GM21737 (cell line): Measurements from ENCODE around the gene CLEC16A.
A peak's percentile ranks its signal among the peaks of the same experiment; 100 is the strongest.

Experiments used
- ATAC-seq: cut with Tn5 transposase; IDR thresholded peaks from one replicate; pipeline ENCODE4 v1.9.1; 2021; ENCODE audit warnings: mild to moderate bottlenecking, moderate library complexity; ENCODE audit not compliant: unreplicated experiment

CLEC16A gene

DNA sequence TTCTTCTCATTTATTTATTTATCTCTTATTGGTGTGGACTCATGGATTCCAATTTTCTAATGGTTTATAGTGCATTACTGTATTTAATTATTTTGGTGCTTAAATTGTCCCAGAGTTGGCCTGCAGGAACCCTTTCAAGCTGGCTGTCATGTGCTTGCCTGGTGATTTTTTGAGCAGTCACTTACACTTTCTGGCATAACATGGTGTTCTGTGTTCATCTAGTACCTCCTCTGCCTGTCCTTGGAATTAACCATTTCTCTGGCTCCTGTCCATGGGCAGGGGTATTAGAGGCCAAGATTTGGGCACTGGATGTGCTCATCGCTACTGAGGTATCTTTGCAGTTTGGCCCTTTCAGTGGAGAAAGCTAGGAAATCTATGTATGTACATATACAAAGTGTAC lies 67.0 kb downstream of the CLEC16A start:
- ATAC-seq, result no peak

DNA sequence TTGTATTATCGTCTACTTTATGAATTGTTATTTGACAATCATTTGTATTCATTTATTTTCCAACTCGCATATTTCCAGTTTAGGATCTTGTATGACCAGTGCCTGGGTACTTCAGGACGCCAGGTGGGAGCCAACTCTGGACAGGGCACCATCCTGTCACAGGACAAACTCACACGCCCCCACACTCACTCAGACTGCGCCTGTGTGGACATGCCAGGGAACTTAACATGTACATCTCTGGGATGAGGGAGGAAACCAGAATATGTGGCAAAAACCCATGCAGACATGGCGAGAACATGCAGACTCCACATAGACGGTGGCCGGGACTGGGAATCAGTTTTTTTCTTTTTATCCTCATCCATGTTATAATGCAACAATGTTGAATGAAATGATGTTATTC lies 68.5 kb downstream of the CLEC16A start:
- no peak for ATAC-seq

DNA sequence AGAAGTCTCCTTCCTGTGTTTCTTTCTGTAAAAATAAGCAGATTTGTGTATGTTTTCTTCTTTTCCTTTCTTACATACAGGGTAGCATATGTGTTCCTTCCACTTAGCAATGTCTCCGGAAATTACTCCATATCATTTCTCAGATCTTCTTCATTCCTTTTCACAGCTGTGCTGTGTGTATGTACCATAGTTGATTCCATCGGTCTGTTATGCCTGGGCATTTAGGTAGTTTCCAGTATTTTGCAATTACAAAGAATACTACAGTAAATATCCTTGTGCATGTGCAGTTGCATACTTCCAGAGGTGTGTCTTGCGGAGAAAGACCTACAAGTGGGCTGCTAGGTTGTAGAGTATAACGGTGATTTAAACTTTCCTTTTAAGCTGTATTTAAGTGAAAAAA lies 69.8 kb downstream of the CLEC16A start:
- ATAC-seq, result no peak

DNA sequence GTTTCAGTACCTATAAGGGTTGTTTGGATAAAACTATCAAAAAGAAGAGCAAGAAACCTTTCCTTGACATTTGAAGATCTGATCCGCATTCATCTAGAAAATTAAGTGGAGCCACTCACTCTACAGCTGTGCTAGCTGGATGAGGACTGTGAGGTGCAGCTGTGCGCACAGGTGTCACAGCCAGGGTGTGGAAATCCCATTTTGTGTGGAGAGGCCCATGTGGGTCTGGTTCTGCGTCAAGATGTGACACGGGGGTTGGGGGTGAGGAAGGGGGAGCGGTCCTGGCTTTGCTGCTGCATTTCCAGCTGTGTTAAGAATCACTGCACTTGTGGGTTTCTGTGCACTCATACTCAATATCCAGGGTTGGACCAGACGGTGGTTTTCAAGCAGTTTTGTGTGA lies 70.7 kb downstream of the CLEC16A start:
- no peak for ATAC-seq

DNA sequence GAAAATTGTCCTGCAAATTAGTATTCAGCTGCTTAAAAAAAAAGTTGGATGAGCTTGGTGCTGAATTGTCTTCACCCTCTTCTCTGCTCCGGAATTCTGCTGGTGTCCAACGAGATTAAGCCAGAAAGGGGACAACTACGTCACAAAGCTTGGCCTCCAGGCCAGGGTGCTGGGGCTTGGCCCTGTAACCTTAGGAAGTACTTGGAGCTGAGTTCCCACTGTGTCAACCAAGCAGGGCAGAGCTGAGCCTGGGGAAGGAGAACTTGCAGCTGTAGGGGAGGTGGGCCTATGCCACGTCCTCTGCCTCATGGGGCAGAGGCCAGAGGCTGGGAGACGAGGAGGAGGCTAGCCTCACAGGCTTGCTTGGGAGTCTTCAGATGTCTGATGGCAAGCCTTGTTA lies 71.2 kb downstream of the CLEC16A start:
- ATAC-seq, result no peak

DNA sequence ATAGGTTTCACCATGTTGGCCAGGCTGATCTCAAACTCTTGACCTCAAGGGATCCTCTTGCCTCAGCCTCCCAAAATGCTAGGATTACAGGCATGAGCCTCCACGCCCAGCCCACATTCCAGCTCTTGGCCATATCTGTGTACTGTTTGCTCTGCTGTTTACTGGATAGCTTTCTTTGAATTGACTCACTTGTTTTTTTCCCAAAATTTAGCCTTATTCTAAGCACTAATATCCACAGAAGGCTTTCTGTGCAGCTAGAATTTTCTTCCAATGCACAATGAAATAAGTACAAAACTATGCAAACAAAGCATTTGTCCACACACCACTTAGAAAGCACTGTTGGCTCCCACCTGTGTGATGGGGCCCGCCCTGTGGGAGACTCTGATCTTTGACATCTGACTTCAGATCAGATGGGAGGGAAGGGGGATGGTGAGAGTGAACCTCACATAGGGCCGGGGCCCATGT lies 72.2 kb downstream of the CLEC16A start:
- no peak for ATAC-seq

DNA sequence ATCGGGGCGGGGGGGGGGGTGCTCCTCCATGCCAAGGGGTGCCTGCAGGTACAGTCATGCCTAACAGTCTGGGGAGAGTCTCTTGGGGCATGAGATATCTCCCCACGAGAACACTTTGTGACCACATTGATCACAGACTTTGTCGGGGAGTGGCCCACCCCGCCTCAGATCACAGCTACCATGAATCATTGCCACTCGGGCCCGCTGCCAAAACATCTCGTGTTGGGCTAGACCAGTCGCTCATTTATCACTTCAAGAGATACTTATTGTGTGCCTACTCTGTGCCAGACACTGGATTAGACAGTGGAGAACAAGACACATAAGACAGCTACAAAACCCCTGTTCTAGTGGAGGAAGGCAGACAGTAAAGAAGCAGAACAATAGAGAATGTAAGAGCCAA lies 72.6 kb downstream of the CLEC16A start:
- ATAC-seq, result no peak

DNA sequence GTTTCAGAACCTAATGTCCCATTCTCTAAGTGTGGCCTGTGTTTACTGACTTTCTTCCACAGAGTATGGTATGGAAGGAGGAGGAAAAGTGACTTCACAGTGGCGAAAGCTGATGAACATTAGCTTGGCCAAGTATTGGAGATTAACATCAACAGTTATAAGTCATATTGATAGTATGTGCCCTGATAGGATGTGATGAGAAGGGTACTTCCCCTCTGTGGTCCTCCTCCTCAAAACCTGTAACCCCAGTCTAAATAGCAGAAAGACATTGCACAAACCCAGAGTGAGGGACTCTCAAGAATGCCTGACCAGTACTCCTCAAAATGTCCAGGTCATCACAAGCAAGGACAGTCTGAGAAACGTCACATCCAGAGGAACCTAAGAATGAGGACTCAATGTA lies 73.1 kb downstream of the CLEC16A start:
- no peak for ATAC-seq

DNA sequence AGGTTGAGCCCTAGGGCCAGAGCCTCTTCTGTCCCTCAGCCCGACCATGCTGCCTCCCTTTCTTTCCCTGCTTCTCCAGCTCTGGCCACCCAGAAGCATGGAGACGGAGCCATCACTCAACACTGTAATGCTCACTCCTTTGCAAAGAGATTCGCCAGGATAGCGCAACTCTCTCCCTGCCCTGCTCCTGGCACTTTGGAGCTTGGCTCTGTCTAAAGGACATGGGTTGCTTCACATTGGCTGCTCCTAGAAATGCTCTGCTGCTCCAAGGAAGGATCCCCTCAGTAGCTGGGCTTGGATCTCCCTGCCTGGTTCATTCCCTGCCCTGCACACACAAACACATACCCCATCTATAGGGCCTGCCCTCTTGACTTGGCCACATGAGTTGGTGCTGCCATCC lies 76.0 kb downstream of the CLEC16A start:
- ATAC-seq, result no peak

DNA sequence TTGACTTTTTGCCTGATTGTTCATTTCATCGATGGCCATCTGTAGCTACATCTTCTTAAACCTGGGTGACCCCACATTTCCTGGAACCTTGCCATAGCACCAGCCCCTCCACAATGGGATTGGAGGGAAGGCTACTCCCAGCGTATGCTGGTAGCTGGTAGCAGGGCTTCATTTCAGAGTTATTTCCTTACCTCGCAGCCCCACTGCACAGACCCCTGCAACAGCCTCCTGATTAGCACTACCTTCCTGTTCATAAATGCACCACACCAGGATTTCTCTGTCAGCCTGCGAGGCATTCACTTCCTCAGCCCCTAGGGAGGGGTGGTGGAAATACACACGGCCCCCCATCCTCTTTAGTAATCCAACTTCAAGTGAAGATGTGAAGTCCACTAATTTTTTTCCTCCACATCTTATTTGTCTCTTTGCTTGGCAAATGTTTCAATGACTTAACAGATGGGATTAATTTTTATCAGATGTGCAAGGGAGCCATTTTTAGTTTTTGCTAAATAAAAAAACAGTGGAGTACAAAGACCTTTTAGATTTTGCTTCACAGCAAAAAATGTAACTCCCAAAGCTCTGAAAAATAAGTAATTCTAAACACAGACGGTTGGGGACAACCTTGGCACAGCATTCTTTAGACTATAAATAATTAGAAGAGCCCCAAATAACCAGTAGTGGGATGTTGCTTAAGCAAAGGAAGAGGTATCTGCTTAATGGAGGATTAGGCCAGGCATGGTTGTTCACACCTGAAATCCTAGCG lies 76.6 kb downstream of the CLEC16A start:
- ATAC-seq, result no peak

DNA sequence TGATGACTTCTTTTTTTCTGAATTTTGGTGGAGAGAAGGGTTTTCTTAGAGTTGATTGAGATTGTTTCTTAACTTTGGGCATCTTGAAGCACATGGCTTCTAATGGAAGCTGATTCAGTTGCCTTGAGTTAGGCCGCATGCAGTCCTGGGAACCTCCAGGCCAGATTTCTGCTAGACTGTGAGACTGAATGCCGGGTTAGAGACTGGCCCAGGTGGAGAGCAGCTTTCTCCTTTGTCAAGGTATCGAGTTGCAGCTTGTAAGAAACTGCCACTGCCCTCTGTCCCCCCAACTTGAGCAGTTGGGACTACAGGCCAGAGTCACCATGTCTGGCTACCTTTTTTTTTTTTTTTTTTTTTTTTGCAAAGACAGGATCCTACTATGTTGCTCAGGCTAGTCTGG lies 77.6 kb downstream of the CLEC16A start:
- no peak for ATAC-seq

DNA sequence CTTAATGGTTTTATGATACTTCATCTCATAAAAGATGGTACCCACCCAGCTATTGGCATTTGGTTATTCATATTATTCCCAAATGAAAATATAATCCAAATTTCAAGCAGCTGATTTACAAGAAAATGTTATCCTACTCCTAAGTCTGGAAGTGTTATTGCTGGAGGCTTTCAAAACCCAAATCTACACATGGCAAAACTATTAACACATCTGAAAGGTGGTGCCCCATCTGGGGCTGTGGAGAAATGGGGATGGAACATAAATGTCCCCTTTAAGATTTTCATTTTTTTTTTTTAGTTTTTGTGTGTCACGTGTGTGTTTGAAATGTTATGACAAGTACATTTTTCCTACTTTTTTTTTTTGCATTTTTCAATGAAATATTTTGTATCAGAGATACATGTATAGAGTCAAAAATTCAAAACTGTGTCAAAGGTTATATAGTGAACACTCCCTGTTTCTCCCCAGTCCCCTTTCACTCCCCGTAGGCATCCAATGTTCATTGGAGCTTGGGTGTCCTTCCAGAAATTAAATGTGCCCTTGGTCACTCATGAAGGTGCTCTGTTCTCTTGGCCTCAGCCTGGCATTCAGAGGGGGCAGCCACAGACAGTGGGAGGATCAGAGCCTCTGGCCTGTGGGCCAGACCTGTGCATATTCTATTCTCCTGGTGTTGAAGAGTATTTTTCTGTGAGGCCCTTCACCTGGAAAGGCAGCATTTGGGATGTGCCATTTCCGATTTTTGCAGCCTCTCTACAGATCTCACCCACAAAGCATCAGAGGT lies 79.1 kb downstream of the CLEC16A start:
- no peak for ATAC-seq

DNA sequence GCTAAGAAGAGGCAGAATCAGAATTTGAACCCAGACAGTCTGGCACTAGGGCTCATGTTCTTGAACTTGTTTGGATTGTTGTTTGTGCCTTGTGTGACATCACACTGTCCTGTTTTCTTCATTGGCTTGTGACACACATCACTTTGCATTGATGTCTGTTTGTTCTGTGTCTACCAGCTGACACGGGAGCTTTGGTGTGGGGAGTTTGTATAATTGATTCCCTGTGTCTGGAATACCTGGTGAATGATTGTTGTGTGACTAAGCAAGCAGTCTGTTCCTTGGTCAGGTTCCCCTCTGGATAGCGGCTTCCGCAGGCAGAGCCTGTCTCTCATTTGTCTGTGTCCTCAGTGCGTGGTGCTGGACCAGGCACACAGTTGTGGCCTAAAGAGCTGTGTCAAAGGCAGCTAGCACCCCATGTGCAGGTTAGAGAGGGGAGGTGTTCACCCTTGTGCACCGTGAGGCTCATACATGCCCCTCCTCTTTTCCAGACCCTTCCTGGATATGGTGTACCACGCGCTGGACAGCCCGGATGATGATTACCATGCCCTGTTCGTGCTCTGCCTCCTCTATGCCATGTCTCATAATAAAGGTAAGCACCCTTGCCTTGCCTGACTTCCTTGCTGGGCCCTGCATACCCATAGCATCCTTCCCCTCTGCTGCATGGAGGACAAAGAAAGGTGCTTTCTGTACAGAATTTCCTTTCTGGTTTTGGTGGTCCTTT lies 80.1 kb downstream of the CLEC16A start:
- peak; percentile 20 for ATAC-seq

DNA sequence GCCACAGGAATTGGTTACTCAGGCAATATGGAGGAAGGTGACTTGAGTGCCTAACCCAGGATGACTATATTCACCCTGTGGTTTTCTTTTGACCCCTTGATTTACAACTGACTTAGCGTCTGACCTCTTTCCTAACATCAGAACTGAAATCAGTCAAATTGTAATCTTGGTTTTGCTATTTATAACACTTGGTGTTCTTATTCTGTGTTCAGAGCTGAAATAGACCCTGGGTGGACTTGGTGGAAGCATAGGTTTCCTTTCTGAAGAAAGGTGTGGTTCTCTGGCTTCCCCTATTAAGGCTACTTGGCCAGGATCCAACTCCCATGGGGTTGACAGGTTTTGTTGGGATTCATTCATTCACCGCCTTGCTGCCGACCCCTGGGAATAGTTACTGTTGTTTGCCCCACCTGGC lies 80.8 kb downstream of the CLEC16A start:
- peak; percentile 60 for ATAC-seq

DNA sequence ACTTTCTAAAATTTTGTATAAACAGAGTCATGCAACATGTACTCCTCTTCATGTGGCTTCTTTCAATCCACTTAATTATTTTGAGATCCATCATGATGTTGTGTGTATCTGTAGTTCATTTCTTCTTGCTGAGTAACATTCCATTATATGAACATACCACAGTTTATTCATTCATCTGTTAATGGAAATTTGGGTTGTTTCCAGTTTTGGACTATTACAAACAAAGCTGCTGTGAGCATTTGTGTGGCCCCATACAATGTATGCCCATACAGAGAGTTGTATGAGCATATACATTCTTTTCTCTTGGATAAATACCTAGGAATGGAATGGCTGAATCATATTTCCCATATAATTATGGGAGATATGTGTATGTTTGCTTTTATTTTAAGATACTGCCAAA lies 85.6 kb downstream of the CLEC16A start:
- ATAC-seq, result no peak

DNA sequence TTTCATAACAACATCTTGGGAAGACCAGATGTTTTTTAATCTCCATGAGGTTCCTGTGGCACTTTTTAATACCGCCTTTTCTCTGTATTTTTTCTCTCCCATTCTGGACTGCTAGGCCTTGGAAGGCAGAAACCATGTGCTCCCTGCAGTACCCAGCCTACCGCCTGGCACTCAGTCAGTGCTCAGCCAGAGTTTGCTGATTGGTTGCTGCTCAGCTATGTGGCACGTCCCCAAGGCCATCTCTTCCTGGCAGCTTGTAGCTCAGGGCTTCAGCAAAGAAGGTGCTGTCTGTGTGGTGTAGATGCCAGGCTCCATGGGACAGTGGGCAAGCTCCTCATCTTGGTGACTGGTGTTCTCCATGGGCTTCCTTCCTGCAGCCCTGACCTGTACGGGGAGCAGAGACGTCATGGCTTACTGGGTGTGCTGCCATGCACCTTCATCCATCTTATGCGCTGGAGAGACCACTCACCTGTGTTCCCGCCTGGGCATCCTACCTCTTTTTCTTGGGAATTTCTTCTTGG lies 86.7 kb downstream of the CLEC16A start:
- no peak for ATAC-seq

DNA sequence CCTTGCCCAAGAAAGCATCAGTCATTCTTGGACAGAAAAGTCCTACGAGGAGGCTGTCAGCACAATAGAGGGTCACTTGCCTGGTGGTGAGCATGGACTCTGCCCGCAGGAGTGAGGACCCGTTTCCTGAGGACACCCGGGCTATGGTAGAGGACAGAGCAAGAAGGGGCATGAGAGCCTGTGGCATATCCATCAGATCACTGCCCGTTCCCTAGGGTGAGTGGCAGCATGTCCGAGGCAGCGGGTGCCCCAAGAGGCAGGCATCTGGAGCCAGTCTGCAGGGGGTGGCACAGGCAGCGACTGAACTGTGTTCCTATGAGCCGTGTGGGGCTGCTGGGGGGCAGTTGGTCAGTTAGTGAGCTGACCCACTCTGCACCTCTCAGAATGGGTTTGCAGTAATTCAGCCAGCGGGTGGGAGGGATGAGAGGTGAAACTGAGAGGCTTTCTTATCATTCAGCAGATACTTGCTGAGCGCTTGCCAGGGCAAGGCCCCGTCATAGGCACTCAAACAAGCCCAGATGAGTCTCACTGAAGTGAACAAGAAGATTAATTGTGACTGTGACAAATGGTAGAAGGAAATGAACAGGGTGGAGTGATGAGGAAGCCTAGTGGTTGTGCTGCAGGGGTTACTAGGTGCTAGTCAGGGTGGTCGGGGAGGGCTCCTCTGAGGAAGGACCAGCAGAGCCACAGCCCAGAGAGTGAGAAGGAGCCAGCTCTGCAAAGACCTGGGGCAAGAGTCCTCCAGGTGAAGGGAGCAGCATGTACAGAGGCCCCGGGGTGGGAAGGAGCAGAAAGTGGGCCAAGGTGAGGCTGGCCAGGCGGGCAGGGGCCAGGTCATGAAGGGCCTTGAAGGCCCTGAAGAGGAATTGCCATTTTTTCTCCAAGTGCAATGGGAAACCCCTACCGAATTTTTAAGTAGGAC lies 87.9 kb downstream of the CLEC16A start:
- ATAC-seq, result no peak

DNA sequence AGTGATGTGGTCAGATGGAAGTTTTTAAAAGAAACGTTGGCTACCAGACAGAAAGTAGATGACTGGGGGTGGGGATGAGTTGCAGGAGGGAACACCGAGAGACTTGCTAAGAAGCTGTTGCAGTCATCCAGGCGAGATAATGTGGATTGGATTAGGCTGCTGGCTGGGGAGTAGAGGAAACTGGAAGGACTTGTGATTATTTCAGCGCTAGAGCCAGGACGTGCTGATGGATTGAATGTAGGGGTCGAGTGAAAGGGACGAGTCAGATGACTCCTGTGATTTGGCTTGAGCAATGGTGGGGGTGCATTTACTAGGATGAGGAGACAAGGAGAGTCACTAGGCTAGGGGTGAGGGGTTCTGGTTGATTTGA lies 88.5 kb downstream of the CLEC16A start:
- no peak for ATAC-seq

DNA sequence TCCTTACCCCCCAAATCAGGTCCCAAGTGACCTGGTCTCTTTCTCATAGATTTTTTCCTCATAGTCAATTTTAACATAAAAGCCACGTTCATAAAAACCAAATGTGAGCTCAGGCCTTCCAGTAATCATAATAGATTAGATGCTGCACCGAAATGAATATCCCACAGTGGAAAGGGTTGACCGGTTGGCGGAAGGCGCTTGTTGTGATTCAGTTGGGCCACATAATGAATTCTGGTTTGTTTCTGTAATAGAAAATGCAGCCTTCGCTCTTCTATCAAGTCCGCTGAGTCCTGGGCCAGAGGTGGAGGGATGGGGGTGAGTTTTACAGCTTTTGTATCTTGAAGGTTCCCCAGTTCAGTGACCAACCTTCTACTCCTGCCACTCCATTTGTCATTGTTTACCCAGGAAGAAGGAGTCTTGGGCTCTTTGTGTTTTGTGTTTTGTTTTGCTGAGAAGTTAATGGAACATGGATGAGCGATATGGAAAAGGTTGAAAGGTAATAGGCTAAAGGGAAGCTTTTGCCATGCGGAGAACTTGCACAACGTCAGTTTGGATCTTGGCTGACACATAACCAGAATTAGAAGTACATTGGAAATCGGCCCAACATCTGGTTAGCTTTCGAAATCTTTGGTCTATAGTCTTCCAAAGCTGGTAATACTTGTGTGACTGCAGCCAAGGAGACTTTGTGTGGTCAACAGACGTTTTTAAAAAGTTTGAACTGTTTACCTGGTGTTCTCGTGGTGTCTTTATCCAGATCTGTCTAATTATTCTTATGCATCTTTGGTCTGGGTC lies 89.5 kb downstream of the CLEC16A start:
- ATAC-seq, result no peak

DNA sequence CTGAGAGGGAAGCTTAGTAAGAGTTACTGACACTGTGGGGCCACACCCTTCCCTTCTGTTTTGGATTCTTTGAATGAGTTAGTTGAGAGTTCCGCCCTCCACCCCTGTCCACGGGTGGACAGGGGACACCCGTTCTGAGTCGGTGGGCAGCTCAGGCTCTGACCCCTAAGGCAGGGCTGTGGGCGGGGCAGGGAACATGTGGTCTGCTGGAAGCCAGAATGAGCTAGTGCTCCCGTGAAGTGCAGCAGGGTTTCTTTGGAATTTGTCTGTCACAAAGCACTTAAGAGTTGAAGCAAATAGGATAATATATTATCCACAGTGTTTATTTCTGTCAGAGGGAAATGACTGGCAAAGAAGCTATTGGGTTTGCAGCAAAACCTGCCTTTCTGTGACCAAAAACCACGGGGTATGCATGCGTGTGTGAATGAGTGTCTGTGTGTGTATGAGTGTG lies 90.1 kb downstream of the CLEC16A start:
- ATAC-seq, result no peak
